Activated CD8-positive, alpha-beta memory T cell treated with anti-CD3 and anti-CD28 coated beads, Interleukin-2, amount 50 U/mL, for 1 hour (primary cell): ENCODE data around the gene FGF21.
"Not testable (repeated sequence)": the region's sequence is repeated elsewhere in the genome, so short reads cannot be mapped to it uniquely, and the experiment has no call there.

ENCODE experiments used
- DNase-seq: peaks from one replicate; pipeline ENCODE4 v3.0.0-alpha.2; 2020; ENCODE audit errors: extremely low read depth

FGF21 gene, protein sequence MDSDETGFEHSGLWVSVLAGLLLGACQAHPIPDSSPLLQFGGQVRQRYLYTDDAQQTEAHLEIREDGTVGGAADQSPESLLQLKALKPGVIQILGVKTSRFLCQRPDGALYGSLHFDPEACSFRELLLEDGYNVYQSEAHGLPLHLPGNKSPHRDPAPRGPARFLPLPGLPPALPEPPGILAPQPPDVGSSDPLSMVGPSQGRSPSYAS

DNA sequence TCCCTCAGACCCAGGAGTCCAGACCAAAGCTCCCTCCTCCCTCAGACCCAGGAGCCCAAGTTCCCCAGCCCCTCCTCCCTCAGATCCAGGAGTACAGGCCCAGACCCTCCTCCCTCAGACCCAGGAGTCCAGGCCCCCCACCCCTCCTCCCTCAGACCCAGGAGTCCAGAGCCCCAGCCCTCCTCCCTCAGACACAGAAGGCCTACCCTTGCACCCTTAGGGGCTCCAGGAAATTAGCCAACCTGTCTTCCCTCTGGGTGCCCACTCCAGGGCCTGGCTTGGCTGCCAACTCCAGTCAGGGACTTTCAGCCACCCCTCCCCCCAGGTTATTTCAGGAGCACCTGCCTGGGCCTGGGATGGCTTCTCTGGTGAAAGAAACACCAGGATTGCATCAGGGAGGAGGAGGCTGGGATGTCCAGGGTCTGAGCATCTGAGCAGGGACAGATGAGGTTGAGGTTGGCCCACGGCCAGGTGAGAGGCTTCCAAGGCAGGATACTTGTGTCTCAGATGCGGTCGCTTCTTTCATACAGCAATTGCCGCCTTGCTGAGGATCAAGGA lies at the start of gene FGF21:
FGF21 (plus strand) TSS at position 441 of the 558 bp plus-strand sequence. CDS start 713 bp downstream, outside the sequence.
- no peak for DNase-seq

DNA sequence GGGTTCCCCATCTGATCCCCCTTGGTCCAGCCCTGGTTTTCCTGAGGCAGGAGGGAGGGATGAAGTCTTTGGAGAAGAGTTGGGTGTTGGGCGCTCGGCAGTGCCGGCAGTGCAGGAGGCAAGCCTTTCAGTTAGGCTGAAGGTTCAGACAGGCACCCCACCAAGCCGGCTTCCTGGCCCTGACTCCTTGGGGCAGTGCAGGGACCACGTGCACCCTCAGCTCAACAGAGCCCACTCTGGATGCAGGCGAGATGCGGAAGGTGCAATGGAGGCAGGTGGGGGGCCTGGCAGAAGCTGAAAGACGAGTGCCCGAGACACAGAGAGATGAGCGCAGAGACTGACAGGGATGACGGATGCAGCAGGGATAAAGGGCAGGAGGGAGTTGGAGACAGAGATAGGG lies 46.9 kb upstream of the FGF21 start:
- DNase-seq, result no peak

DNA sequence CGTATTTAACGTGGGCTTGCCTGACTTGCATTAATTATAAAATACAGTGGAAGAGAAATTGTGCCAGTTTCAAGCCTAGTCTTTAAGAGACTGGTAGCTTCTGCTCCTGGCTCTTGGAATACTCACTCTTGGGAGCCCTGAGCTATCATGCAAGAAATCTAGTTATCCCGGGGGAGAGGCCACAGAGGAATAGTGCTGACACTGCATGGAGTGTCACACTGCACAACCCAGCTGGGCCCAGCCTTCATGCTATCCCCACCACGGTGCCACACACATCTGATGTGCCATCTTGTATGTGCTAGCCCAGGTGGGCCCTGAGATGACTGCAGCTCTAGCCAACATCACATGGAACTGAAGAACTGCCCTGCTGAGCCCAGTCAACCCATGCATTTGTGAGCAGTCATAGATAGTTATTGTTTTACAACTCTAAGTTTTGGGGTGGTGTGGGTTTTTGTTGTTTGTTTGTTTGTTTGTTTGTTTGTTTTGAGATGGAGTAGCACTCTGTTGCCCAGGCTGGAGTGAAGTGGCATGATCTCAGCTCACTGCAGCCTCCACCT lies 44.1 kb upstream of the FGF21 start:
- no peak for DNase-seq

DNA sequence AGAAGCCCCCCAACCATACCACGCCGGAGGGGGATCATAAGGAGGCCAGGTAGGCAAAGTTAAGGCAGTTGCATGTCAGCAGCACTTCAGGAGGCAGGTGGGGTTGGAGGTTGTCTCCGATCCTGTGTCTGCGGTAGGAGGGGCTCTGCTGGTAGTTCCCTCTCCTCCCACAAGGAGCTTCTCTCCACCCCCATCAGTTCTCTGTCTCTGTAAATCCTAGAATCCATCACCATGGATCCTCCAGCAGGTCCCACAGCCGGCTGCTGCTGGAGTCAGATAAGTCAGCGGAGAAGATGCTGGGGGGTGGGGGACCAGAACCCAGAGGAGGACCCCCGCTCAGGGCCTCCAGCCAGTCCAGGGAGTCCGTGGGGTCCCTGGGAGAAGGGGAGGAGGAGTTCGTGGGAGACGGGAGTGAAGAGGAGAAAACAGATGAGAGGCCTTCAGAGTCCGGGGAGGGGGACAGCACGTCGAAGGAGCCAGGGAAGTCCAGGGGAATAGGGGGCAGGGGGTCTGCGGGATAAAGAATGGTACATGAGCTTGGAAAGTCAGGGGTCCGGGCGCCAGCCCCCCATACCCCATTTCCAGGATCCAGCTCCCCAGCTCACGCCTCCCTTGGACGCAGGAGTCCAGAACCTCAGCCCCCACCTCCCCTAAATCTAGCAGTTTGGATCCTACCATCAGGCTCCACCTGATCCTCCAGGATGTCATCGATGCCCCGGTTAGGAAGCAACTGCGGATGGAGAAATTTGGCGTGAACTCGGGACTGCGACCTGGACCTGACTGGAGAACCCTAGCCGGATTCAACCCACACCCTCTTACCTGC lies 42.1 kb upstream of the FGF21 start:
- DNase-seq, result no peak

DNA sequence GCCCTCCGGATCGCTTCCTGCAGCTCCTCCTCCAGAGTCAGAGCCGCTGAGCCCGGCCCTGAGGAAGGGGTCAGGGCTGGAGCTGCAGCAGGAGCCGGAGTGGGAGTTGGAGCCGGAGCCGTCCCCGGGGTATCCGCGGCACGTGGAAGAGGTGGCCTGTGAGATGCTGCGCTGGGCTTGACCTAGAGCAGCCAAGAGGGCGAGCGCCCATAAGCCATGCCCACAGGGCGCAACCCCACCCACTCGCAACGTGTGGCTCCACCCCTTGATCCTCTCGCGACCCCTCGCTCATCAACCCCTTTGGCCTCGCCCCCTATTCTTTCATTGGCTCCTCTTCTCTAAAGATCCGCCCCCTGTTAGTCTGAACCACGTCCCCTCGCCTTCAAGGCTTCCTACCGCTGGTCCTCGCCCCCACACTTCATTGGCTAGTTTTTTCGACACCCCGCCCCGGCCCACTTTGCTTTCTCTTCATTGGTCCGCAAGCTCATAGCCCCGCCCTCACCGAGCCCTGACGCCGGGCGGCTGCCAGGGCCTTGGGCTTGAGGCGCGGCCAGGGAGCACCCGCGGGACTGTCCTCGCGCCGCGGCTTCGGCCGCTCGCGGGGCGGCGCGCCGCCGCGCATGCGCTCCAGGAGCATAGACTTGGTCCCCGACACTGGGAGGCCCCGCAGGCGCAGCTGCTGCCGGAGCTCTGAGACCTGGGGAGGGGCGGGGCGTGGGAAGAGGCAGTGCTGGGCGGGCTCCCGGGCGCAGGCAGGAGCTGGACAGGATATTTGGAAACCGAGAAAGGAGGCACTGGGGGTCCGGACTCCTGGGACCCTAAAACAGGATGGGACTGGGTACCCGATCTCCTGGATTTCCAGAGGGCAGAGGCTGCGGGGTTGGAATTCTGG lies 41.2 kb upstream of the FGF21 start:
- DNase-seq, result peak; percentile 88

DNA sequence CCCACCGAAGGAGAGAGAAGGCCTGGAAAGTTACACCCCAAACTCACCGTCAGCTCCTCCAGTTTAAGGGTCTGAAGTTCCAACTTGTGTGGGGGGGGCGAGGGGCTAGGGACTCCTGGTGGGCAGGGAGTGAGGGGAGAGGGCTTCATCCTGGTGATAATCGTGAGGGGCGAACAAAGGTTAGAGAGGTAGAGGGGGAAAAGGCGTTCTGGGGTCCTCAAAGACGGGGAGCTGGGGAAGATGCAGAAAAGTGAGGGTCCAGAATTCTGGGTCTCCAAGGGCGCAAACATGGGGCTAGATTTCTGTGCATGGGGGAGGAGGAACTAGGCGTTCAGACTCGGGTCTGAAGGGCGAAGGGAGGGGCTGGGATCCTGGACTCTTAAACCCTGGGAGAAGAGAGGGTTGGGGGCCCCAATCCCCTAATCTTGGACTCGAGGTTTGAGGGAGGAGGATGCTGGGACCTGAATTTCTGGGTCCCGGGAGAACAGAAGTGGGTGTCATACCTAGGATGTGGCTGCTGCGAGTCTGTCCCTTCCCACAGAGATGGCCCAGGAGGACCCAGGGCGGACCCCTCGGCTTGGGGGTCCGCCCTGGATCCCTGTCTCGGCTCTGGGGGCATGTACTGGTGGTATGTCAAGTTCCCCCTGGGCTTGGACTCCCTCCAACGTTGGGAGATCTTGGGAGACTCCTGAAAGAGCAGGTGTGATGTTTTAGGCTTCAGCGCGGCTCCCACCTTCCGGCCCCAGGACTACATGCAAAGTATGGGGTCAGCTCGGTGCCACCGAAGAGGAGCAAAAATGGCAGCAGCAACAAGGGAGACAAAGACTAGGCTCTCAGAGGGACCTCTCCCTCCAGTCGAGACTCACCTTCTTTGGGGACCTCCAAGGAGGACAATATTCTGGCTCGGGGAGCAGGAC lies 40.3 kb upstream of the FGF21 start:
- DNase-seq, result no peak

DNA sequence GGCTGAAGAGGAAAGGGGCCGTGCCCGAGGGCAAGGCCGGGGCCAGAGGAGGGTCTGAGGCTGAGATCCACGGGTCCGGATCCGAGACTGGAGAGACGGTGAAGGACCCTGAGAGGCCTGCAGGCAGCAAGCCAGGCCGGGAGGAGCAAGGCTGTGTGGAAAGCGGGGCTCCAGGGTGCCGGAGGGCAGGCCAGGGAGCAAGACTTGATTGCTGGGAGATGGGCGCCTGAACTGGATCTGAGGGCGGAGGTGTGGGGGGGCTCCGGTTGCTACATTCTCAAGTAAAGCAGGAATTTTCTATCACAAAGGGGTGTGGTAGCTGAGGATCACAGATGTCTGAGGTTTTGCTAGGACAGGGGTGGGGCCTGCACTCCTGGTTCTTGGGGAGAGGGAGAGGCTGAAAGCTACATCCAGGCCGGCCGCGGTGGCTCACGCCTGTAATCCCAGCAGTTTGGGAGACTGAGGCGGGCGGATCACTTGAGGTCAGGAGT lies 39.6 kb upstream of the FGF21 start:
- no peak for DNase-seq

DNA sequence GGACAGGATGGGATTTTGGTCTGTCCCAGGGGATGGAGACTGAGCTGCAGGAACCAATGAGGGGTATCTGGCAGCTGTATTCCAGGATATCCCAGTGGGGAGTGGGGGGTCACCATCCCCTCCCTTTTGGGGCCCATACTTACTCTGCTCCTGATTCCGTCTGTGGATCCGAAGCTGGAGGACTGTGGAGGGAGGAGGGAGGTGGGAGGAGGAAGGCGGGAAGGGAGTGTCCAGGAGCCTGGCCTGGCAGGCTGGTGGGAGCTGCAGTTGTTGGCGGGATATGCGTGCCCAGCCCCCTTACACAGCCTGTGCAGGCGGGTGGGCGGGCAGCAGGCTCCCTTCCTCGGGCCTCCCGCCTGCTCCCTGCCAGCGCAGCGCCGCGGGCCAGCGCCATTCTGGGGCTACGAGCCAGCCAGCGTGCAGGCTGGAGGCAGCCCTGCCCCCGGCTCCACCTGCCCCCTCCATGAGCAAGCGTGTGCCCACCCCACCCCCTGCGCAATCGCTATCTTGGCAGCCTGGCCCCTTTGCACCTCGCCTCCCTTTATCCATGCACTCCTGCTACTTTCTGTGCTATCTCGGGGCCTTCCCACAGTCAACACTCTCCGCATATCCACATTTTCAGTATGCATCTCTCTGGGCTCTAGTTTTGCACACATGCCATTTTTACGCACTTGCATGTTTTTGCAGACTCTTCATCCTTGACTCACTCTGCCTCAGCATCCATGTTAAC lies 38.6 kb upstream of the FGF21 start:
- DNase-seq, result no peak

DNA sequence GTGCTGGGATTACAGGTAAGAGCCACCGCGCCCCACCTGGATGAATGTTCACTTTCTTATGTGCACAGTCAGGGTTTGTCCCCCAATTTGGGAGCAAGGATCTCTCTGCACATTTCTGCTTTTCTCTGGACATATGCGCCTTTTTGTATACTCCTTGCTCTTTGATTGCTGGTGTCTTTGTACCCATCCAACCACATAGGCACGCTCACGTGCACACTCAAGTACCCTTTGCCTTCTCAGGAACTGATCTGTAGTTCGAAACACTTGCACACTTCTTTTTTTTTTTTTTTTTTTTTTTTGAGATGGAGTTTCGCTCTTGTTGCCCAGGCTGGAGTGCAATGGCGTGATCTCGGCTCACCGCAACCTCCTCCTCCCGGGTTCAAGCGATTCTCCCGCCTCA lies 37.2 kb upstream of the FGF21 start:
- DNase-seq, result not testable (repeated sequence)

DNA sequence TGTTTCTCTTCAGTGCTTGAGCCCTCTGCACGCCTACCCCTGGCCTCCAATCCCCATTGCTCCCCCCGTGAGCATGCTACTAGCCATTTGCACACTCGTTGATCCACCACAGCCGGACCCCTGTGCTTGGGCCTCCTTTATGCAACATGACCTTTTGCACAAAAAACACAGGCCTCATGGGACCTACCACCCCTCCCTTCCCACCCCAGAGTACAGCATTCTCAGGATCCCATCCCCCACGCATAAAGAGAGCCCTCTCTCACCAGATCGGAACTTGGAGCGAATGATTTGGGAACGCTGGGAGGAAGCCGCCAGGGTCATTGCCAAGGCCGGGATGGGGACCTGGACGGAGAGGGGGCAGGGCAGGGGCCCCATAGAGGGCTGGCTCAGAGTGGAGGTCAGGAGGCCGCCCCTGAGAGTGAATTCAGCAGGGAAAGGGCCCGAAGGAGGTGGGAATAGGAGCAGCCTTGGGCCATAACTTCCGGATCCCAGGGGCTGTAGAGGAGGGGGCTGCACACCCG lies 36.6 kb upstream of the FGF21 start:
- DNase-seq, result no peak

DNA sequence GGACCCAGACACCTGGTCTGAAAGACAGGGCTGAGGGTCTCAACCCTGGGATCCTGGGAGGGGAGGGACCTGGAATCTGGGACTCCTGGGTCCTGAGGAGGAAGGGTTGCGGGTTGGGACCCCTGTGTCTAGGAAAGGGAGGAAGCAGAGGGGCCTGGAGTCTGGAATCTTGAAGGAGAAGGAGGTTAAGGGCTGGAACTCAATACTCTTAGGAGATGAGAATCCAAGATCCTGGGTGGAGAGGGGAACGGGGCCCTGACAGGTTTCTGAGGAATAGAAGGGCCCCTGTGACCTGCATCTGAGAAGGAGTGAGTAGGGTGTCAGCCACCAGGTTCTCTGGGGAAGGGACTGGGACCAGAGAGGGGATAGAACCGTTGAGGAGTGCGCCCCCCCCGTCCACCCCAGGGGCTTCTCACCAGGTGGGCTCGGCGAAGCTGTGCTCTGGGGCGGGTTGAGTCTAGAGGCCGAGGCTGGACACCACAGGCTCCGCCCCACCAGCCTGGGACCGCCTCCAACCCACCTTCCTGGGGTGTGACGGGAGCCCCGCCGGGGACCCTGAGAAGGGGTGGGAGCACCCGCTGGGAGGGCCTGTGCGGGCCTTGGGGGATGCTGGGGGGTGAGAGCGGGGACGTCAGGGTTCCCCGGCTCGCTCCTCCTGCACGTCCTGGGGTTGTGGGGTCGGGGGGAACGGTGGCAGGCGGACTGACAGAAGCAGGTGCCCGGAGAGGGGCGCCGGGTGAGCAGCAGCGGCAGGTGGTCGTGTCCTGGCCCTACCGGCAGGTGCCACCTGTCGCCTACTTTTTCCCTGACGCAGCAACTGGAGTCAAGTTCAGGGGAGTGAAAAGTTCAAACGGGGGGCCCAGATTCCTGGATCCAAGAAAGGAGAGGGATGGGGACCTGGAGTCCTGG lies 35.8 kb upstream of the FGF21 start, which contains the start of gene MAMSTR:
MAMSTR (minus strand) TSS at position 463 of the 909 bp plus-strand sequence. CDS start 694 bp downstream, outside the sequence.
- no peak for DNase-seq

DNA sequence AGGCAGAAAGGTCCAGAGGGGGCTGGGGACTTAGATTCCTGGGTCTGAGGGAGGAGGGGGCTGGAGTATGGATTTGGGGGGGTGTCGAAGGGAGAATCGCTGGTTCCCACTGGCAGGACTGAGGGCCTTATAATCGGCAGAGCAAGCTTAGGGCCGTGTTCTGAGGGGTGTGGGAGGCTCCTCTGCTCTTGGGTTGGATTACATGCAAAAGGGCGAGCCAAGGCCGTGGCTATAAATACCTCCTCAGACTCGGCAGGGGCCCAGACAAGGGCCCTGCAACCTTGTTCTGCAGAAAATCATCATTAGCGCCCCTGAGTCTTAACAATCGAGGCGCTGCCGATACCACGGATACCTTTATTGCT lies 35.1 kb upstream of the FGF21 start:
- no peak for DNase-seq

DNA sequence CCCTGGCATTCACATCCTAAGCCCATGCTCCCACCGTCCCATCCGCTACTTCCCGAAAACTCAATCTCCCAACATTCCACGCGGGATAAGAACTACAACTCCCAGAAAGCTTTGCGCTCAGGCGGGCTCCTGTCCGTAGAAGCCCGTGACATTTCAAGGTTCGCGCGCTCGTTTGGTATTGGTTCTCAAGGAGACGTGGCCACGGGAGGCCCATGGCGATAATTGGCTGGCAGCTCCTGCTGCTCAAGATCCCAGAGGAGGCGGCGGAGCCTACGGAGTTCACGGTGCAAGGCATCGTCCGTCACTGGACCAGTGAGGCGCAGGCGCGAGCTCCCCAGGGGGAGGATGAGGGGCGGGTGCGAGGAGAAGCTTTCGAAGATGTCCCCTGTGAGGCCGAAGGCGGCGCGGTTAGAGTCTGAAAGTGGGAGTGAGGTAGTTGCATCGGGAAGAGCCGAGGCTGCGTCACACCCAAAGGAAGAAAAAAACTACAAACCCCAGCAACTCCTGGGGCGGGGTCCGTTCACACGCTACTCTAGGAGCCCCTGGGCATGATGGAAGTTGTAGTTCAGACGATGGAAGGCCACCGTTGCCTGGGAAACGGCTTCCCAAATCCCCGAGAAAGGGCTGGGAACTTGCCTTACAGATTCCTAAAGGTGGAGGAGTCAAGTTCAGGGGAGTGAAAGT lies 34.6 kb upstream of the FGF21 start:
- DNase-seq, result peak; percentile 73

DNA sequence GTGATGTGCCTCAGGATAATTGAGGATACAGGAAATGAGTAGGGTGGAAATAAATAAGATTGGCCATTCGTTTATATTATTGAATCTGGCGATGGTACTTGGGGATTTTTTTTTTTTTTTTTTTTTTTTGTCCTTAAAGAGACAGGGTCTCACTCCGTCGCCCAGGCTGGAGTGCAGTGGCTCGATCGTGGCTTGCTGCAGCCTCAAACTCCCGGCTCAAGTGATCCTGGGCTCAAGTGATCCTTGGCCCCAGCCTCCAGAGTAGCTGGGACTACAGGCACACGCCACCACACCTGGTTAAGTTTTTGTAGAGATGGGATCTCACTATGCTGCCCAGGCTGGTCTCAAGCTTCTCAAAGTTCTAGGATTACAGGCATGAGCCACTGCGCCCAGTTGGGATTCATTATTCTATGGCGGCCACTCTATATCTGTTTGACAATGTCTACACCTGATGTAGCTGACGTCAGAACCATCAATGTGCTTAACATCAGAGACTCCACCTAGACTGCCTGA lies 33.1 kb upstream of the FGF21 start:
- DNase-seq, result no peak

DNA sequence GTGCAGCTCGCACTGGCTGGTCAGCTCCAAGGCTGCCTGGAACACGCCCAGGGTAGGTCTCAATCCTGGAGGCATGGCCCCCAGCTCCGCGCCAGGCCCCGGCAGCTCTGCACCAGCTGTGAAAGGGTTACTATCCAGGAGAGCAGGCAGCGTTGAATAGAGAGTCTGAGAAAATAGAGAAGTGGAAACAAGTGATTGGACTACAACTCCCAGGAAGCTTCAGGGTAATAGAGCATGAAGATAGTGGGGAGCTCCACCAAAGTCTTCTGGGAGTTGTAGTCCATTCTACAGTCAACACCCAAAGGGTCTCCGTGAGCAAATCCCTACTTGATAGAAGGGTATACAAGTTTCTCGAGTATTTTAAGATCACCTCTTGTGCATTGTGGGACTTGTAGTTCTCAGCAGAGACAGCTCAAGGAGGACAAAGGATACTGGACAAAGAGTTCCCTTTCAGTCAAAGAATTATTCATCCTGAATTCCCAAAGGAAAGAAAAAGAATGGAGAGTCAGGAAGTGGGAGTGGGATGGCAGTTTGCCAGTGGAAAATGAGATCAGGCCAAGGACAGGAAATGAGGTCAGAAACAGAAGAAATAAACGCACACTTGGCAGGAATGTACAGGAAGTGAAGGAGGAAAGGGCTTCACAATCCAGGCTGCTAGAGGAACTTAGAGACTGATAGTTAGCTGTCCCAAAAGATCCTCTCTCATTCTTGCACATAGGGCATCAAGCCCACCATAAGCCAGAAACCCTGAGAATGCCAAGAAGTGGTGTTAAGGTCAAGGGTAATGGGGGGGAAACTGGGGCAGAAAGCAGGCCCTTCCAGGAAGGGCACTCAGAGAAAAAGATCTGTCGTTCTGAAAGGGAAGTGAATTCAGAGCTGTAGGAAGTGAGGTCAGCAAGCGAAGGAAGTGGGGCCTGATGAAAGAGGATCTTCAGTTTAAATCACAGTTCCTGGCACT lies 30.2 kb upstream of the FGF21 start:
- no peak for DNase-seq

DNA sequence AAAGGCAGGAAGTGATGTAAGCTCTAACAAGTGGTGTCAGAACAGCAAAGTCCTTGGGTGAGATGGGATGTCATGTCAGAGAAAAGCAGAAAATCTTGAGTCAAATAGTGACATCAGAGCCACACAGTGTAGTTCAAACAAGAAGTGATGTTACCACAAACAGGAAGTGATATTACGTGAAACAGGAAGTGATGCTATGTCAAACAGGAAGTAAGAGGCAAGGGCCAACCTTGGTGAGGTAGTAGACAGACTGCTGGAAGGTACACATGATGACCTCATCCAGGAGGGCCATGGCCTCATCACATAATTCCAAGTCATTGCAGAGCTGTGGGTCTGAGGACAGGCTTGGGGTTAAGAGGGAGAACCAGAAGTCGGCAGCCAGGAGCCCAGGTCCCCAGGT lies 28.8 kb upstream of the FGF21 start:
- no peak for DNase-seq
